CD4-positive, alpha-beta T cell treated with Interleukin-17A for 1 hour (primary cell): Measurements from ENCODE around the gene C5.

Source experiments
- DNase-seq: peaks from one replicate; pipeline ENCODE4 v3.0.0-alpha.2; 2020

Gene C5

GRCh38 chr9:120938851-120939250 lies 111.2 kb downstream of the C5 start:
- no peak for DNase-seq

DNA sequence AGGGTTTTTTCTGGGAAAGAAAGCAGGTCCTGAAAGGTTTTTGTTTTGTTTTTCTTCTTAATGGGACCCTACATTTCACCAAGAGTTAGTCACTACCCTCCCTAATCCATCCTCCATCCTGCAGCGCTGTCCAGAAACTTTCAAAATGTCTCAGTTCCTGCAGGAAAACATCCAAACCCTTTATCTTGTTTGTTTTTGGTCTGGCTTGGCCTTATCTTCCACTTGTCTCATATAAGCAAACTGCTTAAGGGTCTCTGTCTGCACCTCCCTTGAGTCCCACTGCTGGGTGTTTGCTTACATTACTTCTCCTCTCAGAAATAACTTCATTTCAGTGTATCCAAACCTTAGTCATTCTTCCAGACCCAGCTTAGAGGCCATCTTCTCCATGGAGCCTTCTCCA lies 112.5 kb downstream of the C5 start:
- DNase-seq = no peak

DNA sequence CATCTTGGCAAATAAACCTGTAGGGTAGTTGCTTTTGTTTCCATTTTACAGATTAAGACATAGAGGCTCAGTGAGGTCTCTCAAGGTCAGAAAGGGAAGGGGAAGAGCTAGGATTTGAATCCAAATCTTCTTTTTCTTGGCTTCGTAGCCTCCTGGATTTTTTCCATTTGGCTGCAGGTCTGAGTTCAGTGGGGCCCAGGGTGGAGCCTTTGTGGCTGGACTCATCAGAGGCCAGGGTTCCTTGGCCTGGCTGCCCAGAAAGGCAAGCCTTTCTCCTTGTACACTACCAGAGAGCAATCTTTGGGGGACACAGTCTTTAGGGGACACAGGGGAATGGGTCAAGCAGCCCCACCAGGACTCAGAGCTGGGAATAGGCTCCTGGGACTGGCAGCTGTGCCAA lies 112.9 kb downstream of the C5 start:
- DNase-seq = no peak

GRCh38 chr9:120936764-120937122 lies 113.3 kb downstream of the C5 start:
- no peak for DNase-seq

DNA sequence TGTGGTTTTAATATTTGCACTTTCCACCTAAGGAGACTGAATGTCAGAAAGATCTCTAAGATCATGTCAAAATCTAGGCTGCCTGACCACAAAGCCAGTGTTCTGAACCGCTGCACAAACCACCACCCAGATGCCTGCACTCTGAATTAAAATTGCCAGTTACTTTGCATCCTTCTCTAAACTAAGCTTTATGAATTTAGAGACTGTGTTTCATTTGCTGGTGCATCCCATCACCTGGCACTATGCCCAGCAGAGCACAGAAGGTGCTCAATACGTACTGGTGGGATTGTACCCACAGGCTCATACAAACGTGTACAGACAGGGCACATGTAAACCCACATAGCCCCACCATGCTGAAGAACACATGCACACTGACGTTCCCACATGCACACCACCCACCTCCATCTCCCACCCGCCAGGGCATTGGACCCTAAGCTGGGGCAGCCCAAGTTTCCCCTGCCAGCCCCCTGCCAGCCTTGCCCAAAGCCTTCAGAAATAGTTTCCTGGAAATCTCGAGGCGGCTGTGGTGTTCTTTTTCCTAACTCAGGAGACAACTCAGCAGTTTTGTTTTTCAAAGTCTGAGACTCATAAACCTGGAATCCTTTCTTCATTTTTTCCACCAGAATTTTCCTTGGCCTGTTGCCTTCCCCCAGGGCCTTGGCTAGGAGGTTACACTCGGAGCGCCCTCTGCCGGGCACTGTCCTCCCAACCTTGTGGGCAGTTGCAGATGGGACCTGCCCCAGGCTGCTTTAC lies 113.9 kb downstream of the C5 start:
- DNase-seq = peak; percentile 88

DNA sequence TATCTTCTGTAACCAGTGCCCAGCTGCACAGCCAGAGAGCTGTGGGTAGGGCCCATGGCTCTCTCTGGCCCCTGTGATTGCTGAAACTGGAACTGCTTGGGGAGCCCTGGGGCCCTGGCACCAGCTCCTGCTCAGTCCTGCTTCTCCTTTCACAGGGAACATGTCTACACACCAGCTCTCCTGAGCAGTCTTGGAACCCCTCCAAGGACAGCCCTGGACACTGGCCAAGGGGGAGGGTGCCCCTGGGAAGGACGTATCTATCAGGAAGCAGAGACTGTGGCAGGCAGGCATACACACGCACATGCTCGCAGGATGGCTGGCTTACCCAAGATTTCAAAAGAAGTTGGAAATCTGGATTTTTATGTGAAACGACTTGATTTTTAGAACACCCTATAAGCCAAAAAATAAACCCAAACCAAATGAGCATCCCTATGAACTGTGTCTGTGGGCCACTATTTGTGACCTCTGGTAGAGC lies 114.7 kb downstream of the C5 start:
- DNase-seq = peak; percentile 48

GRCh38 chr9:120934281-120934680 lies 115.8 kb downstream of the C5 start:
- DNase-seq = peak; percentile 11

DNA sequence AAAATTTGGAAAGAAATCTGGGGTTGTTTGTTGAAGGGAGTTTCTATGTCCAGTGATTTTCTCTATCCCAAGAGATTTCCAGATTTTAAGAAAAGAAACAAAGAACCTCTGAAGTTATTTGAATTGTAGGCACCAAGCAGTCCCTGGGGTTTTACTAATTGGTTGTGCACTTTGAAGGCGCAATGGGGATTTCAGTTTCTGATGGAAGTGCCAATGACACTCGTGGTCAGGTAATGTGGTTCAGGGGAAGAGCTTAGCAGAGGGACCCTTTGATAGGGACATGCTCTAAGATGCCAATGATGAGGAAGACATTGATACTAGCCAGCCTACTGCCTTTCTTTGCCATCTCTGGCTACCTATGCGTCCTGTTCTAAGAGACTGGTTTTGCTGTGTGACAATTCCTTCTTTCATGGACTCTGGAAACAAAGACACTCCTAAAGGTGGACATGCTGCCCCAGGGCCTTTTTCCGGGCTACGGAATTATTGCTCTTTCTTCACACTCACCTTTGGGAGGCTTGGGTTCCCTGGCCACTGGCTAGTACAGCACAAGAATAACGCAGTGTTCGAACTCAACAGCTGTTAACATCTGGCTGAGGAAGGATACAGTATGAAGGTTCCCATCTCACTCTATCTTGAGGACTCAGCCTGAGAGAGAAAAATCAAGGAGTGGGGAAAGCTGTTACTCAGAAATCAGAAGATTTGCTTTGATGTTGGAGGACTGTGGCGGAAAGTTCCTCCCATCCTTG lies 116.6 kb downstream of the C5 start:
- peak; percentile 30 for DNase-seq

DNA sequence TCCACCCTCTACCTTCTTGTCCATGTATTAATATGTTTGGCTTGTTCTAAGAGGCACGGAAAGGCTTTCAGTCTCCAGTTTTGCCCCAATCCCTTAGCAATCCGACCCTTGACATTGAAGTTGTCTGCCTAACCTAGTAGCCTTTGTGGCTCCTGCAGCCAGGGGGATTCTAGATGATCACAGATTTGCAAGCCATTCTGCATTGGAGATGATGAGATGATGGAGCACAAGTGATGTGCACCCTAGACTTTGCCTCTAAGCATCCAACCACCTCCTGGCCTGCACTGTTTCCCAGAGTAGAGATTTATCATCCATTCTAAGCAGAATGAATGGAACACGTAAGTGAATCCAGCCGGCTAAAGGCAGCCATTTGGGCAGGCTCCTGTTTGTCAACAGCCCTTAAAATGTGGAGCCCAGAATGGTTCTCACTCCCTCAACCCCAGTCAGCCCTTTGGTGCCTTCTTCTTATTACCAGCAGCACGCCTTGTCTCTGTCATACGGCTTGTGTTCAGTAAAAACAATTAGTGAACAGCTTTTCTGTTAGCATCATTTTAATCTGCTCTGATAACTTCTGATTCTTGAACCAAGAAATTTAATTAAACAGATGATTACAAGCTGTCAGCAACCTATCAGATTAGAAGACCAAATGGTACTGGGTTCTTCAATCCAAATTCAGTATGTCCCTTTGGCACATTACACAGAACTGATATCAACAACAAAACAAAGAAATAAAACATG lies 117.8 kb downstream of the C5 start:
- DNase-seq = peak; percentile 25

DNA sequence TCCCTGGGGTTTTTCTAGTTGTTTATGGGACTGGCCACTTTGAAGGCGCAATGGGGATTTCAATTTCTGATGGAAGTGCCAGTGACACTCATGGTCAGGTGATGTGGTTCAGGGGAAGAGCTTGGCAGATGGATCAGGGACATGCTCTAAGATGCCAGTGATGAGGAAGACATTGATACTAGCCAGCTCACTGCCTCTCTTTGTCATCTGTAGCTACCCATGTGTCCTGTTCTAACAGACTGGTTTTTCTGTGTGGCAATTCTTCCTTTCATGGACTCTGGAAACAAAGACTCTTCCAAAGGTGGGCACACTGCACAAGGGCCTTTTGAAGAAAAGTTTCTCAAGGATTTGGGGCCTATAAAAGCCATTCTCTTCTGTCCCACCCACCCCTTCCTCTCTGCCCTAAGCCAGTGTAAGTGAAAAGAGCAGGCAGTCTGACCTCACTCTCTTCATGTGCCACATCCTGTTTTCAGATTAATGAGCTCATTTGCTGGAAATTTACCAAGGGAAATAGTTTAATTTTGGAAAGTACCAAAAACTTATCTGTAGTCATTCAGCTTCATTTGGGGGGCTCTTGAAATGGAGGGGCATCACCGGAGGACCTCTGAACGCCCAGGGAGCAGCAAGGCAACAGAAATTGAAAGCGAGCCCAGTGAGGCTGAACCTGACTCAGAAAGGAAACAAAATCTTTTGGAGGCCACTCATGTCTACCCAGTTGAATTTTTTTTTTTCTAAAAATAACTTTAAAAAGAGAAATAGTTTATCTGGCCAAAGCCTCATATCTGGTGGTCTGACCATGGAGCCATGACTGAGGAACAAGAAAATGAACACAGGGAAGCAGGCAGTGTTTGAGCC lies 118.6 kb downstream of the C5 start:
- DNase-seq = peak; percentile 92

- no peak for DNase-seq
Measured at GRCh38 chr9:120929229-120929791, 120.8 kb downstream of the C5 start.

DNA sequence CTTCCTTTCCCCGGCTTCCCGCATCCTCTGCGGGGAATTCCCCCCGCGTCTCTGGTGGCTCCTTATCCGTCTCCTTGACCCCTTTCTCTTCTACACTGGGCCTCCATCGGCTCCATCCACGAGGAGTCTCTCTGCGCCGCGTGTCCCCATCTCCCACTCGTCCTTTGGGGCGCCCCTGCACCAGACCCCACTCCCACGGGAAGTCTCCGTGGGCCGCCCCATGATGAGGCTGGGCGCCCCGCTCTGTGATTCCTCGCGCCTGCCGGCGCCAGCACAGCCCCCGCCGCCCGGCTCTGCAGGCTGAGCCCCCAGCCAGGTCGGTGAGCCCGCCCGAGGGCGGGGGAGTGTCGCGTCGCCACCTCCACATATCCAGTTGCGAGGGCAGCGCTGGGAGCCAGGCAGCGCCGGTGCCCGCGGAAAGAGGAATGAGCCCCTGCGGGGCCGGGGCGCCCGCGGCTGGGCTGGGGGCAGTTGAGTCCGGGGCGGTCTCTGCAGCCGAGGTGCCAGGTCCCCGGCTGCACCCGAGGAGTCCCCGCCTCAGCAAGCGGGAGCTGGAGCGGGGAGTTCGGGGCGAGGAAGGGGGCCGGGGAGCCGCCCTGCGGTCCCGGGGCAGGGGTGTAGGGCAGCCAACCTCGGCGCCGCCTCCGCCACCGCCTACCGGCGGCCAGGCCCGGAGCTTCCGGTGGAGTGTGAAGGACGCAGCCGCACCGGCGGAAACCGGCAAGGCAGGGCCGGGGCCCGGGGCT lies 121.4 kb downstream of the C5 start:
- peak; percentile 84 for DNase-seq

DNA sequence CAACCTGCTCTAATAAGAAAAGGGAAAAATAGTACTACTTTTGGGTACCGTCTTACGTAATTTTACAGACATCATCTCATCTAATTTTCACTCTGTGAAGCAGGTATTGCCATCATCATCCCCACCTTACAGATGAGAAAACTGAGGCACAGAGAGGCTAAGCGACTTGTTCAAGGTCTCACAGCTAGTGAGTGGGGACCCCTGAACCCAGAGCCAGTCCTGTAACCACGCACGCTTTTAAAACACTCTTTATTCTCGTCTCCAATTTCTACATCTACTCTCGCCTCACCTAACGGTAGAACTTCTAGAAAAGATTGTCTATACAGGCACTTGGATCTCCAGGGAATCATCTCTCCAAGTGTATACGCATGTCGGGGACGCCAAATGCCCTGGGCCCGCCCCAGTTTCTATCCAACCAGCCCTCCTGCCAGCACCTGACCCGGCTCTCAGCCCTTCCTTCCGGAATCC lies 122.0 kb downstream of the C5 start:
- DNase-seq = peak; percentile 78

GRCh38 chr9:120927269-120928014 lies 122.6 kb downstream of the C5 start:
- peak; percentile 48 for DNase-seq

DNA sequence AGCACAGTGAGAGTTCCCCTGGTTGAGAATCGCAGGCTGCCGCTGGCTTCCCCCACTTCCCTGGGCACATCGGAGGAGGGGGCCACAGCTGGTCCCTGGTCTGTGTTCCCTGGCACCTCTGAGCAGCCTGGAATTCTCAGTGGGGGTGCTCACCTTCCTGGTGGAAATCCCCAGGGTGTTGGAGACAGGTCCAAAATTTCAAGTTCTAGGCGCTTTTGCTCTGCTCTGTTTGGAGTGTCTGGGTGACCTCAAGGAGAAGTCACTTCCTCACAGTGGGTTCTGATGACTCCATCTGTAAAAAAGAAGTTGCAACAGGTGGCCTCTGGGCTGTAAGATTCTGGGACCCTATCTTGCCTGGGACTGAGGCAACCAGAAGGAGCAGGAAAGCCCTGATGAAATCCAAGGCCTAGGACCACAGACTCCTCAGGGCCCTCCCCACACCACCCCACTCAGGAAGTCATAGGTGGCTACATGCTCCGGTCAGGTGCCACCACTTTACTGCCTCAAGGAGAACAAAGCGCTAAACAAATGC lies 123.6 kb downstream of the C5 start, which contains the start of gene TRAF1:
TSS of gene TRAF1 (minus strand) at position 400 of the 532 bp plus-strand sequence. CDS start 721 bp downstream, outside the sequence.
- peak; percentile 73 for DNase-seq

GRCh38 chr9:120925535-120926396 lies 124.3 kb downstream of the C5 start:
- DNase-seq = peak; percentile 94

DNA sequence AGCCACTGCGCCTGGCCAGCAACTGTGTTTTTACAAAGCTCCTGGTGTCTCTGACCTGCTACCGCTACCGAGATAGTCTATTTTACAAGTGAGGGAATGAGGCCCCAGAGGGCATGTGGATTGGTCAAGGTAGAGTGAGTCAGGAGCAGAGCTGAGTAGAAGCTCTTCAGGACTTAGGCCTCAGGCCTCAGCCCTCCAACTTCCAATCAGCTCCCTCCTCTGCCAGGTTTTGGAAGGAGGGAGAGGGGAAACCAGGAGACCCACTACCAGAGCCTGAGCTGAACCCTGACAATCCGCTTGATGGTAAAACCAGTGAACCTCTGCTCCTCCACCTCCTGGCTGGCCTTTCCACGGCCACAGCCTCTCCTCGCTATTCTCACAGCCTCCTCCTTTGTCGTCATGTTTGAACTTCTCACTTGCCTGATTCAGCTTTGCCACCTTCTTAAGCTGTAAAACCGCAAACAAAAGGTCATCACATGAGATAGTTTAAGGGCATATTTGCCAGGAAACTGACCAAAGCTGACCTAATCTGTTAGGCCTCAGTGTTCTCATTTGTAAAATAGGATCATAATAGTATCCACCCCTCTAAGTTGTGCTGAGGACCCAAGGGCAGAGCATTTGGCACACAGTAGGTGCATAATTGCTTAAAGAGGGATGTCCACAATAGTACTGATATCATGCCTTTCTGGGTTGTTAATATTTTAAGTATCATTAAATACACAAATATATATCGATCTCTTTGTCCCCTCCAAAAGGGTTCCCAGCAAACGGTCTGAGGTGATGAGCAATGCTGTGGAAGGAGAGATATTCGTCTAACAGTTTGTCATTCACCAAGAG lies 125.2 kb downstream of the C5 start:
- peak; percentile 74 for DNase-seq
